Stimulated activated CD4-positive, alpha-beta T cell treated with anti-CD3 and anti-CD28 coated beads, Interleukin-2, amount 100 ng/mL, for 24 hours (primary cell): ENCODE results near the gene DNHD1.

Experiments
- DNase-seq, 2 donors: peaks; one replicate each; pipeline ENCODE4 v3.0.0-alpha.2; 2020

The DNHD1 gene

GRCh38 chr11:6565325-6565724 lies 68.2 kb downstream of the DNHD1 start:
- DNase-seq: no peak

GRCh38 chr11:6565988-6566703 lies 69.1 kb downstream of the DNHD1 start:
- DNase-seq: no peak

- no peak for DNase-seq
These were observed 69.8 kb downstream of the DNHD1 start for GRCh38 chr11:6566704-6567370.

- no peak for DNase-seq
These were observed 70.3 kb downstream of the DNHD1 start for GRCh38 chr11:6567371-6567745.

GRCh38 chr11:6568191-6568918 lies 71.3 kb downstream of the DNHD1 start:
- DNase-seq: no peak

GRCh38 chr11:6569706-6570105 lies 72.6 kb downstream of the DNHD1 start:
- no peak for DNase-seq

- no peak for DNase-seq
These were observed 73.8 kb downstream of the DNHD1 start for GRCh38 chr11:6570691-6571427.

- no peak for DNase-seq
These were observed 74.4 kb downstream of the DNHD1 start for GRCh38 chr11:6571434-6572008.

- DNase-seq: no peak
These were observed 75.1 kb downstream of the DNHD1 start for GRCh38 chr11:6572215-6572614.

- no peak for DNase-seq
These were observed 78.0 kb downstream of the DNHD1 start for GRCh38 chr11:6574816-6575715.

GRCh38 chr11:6576471-6577373 lies 79.6 kb downstream of the DNHD1 start:
- no peak for DNase-seq

GRCh38 chr11:6578134-6578533 lies 81.1 kb downstream of the DNHD1 start:
- no peak for DNase-seq

- no peak for DNase-seq
These were observed 82.6 kb downstream of the DNHD1 start for GRCh38 chr11:6579681-6580080.

GRCh38 chr11:6583584-6583983 lies 86.5 kb downstream of the DNHD1 start:
- no peak for DNase-seq

- no peak for DNase-seq
These were observed 87.4 kb downstream of the DNHD1 start for GRCh38 chr11:6584528-6584927.

- DNase-seq: no peak
These were observed 89.6 kb downstream of the DNHD1 start for GRCh38 chr11:6586434-6587359.

GRCh38 chr11:6587360-6587953 lies 90.4 kb downstream of the DNHD1 start:
- DNase-seq: no peak

- DNase-seq: no peak
These were observed 90.9 kb downstream of the DNHD1 start for GRCh38 chr11:6588018-6588417.

- DNase-seq: no peak
These were observed 97.2 kb downstream of the DNHD1 start for GRCh38 chr11:6594142-6594768.
